HK-2 (cell line): Measurements from ENCODE around the gene ATP2B1.

Experiments
- DNase-seq: peaks from one replicate; pipeline ENCODE4 v3.0.0-alpha.2; 2018; ENCODE audit not compliant: unreplicated experiment

Gene ATP2B1

DNA sequence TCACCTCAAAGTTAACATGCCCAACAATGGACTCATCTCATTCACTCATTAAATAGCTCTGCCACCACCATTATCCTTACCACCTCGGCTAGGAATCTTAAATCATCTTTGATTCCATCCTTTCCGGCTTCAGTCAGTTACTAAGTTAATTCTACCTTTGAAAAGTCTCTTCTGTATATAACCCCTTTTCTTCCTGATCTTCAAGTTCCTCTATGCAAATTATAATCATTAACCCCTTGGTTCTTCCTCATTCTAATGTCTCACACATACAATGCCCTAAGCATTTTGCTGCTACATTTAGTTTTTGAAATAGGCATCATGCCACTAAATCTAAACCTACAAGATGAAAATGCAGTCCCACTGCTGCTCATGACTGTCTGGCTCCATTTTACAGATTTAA is 51.6 kb downstream of the ATP2B1 start:
- DNase-seq: no peak

DNA sequence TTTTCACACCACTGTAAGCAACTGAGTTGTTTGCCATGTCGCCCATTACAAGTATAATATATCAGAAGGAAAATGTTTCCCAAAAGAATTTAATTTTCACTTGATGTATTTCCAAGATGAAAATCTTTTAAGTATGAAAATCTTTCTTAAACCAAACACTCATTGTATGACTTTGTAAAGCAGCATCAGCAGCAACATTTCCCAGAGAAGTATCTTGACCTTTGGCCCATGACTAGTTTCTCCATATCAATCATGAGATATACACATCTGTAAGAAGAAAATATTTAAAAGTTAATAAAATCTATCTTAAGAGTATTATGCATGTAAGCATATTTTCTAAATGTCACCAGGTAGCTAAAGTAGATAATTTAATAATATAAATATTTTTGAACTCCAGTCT is 52.8 kb downstream of the ATP2B1 start:
- no peak for DNase-seq

DNA sequence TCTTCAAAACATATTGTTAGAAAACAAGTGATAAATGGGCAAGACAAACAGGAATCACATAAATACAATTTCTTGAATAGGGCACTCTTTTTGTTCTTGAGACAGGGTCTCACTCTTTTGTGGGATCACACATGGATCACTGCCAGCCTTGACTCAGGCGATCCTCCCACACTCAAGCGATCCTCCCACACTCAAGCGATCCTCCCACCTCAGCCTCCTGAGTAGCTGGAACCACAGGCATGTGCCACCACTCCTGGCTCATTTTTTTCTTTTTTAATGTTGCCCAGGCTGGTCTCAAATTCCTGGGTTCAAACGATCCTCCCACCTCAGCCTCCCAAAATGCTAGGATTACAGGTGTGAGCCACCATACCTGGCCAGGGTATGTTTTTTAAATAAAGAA is 57.4 kb downstream of the ATP2B1 start:
- DNase-seq: no peak

DNA sequence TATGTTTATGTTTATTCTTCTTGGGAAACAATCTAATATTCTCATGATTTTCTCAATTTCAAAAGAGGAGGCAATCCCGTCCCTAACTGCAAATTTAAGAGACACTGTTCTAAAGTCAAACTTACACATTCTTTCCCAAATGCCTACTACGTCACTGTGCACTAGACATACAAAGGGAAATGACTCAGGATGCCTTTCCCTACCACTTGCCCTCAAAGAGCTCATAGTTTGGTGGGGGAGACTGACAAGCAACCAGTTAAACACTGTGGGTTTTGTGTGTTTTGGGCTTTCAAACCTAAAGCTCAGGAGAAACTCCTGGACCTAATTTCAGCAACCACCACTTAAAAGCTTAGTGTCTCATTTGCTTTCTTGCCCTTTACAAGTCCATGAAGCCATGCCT is 58.4 kb downstream of the ATP2B1 start:
- no peak for DNase-seq

DNA sequence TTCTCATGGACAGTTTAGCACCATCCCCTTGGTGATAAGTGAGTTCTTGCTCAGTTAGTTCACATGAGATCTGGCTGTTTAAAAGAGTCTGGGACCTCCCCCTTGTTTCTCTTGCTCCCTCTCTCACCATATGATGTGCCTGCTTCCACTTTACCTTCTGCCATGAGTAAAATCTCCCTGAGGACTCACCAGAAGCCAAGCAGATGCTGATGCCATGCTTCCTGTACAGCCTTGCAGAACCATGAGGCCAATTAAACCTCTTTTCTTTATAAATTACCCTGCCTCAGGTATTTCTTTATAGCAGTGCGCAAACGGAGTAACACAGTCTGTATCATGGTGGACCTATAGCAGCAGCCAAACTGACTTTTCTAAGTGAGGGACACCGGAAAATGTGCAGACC is 58.8 kb downstream of the ATP2B1 start:
- no peak for DNase-seq

DNA sequence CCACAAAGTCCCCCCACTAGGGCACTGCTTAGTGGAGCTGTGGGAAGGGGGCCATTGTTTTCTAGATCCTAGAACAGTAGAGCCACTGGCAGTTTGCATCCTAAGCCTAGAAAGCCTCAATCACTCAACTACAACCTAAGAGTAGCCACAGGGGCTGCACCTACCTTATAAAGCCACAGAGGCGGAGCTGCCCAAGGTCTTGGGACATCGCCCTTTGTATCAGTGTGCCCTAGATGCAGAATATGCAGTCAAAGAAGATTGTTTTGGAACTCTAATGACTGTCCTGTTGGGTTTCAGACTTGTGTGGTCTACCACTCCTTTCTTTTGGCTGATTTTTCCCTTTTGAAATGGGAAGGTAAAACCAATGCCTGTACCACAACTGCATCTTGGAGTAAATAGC is 59.5 kb downstream of the ATP2B1 start:
- no peak for DNase-seq

DNA sequence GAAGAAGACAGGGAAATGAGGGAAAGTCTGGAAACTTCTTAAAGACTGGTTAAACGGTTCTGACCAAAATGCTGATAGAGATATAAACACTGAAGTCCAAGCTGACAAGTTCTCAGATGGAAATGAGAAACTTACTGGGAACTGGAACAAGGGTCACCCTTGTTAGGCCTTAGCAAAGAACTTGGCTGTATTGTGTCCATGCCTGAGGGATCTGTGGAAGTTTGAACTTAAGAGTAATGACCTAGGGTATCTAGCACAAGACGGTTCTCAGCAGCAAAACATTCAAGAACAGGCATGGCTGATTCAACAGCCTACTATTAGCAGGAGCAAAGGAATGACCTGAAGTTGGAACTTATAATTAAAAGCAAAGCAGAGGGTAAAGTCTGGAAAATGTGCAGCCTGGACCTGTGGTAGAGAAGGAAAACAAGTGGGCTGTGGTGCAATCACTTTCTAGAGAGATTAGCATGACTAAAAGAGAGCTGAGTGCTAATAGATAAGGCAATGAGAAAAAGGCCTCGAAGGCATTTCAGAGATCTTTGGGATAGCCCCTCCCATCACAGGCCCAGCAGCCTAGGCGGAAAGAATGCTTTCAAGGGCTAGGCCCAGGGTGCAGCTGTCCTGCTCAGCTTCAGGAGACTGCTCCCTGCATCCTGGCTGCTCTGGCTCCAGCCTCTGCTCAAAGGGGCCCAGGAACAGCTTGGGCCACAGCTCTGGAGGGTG is 60.3 kb downstream of the ATP2B1 start:
- DNase-seq: no peak

DNA sequence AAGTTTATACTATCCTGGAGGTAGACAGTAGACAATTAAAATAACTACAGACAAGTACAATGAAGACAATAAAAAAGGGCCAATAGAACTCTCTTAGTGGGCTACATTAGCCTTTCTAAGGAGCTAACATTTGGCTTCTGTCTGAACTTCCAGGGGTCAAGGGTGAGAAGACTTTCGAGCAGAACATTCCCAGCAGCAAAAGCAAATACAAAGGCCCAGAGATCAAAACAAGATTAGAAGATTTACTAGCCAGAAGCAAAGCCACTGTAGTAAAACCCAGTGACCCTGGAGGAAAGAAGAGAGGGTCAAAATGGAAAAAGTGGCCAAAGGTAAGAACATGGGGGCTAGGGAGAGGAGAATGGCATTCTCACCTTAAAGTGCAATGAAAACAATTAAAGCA is 63.2 kb downstream of the ATP2B1 start:
- no peak for DNase-seq

DNA sequence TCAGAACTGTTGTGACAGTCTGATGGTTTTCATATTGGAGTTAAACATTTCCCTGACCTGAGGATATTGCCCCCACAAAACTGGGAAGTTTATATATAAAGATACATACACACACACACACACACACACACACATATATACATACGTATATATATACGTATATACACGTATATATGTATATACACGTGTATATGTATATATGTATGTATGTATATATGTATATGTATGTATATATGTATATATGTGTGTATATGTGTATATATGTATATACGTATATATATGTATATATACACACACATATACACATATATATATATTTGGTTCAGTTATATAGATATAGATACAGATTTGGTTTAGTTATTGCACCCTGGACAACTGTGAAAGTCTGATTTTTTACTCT is 65.7 kb downstream of the ATP2B1 start:
- no peak for DNase-seq

DNA sequence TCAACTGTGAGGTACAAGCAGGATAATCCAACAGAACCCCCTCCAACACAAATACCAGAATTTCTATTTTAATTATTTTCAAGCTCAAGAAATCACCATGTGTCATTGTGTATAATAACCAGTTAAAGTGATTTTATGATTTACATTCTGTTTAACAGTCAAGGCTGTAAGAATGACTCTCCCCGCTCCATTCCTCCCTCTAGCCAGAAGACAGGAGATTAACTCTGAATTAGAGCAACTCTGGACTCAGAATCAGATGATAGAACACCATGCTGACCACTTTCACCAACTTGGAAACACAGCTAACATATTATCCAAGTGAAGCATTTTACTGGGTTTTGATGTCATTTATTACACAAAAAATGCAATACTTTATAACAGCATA is 71.9 kb downstream of the ATP2B1 start:
- no peak for DNase-seq

DNA sequence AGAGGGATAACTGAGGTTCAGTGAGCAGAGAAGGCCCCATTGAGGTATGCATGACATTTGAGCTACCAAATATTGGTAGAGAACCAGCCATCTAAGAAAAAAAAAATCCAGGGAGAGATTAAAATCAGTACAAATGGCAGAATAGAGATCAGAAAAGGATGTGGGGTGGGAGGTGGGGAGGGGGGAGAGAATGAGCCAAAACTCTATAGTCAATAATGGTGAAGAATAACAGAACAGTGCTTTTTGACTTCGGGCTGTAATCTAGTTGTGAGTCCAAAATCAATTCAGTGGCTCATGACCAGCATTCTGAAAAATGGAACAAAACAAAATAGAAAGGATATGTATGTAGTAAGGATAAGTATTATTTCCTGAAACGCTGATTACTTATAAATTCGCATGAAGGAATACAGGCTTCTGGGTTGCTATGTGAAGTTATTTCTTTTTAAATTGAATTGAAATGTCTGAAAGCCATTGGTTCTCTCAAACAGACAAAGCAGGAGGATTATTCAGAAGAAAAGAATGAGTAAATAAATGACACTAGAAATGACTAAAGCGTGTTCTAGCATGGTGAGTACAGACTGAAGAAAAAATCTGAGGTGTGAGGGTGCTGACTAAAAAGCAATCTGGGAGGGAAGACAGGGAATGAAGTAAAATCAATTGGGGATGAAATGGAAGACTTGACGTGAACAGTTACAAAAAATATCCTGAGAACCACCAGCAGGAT is 72.4 kb downstream of the ATP2B1 start:
- DNase-seq: no peak

DNA sequence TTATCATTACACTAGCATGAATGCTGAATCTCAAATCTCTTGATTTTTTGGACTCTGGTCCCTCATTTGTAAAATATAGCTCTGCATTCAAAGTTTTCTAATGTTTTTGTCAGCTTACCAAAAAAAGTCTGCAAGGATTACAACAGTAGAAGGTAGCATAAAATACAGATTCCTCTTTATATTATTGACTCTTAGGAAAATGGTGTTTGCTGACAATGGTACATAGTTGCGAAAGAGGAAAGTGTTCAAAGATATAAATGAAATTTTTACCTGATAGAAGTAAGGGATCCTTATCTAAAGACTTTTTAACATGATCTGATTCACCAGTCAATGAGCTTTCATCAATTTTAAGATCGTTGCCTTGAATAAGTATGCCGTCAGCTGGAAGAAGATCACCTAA is 74.1 kb downstream of the ATP2B1 start:
- DNase-seq: no peak

DNA sequence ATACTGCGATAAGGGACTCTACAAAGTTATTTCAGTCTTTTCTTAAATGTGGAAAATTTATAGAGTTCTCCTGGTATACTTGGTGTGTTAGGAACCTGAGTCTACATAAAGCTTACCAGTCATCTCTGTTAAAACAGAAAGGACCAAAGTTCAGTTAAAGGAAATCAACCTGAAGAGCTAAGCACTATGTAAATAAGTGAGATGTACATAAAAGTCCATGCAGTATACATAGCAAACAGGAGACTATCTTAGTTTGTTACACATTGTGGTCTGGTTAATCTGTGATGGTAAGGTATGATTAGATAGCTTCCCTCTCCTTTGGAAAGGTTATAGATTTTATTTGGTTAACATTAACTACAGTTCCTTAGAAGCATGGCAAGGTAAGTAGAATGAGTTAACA is 75.9 kb downstream of the ATP2B1 start:
- no peak for DNase-seq

DNA sequence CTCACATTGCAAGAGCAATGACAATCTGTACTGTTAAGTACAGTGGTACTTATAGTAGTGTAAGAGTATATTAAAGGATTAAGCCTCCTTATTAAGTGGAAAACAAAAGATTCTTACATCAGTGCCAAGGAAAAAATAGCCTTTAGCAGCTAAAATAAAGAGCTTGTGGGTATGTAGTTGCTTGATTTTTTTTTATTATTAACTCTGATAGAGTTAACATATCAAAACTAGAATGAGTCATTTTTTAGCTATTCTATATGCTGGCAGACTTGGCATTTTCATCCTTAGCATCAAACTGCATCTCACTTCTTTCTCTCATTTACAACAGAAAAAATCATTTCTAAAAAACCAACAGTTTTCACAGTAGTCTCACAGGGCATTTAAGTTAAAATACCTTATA is 86.5 kb downstream of the ATP2B1 start:
- no peak for DNase-seq

DNA sequence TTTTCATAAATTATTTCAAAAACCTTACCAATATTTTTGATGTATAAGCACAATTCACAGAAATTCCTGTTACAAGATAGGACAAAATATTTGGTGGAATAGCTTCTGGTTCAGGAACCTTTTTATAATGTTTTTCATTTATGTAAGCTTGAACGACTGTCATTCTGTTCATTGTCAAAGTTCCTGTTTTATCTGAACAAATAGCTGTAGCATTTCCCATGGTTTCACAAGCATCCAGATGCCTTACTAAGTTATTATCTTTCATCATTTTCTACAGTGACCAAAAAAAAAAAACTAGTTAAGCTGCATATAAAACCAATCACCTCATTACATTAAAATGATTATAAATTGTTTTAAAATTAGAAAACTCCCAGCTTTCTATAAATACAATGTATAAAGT is 87.1 kb downstream of the ATP2B1 start:
- DNase-seq: no peak

DNA sequence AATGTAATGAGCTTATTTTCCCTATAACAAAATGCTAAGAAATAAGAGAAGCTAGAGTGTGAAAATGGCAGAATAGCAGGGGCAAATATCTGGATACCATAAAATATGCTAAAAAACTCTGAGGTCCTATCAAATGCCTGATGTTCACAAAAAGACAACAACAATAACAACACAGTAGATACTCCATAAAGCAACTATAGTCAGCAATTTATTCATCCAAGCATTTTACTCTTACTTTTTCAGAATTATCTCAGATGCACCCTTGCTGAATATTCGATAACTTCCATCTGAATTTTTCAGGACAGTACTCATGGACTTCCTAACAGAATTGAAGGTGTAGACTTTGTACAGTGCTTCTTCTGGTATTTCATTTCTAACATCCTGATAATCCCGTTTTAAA is 88.9 kb downstream of the ATP2B1 start:
- no peak for DNase-seq

DNA sequence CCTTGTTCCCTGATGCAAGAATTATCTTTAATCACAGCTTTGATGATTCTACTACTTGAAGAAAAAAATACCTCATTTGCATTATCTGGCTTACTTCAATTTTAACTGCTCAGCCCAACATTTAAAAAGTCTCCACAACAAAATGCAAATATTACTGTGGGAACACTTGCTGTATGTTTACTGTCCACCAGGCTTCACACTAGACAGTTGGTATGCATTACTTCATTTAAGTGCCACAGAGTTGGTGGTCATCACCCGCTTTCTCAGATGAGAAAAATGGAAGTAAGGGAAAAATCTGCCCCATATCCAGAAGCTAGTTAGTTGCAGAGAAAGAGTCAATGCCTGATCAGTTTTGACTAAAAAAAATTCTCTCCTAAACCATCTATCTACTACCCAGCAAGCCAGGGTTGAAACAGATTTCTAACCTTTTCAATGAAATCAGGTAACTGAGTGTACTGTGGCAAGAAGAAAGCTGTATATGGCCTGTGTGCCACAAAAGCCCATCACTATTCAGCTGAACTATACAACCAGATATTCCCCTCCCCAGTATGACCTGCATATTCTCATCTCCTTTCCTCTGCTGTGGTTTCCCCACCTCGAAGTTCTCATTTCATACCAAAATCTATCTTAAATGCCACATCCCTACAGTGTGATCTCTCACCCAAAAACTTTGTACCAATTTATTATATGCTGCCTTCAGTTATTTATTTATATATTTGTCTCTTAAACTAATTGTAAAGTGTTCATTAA is 90.3 kb downstream of the ATP2B1 start:
- DNase-seq: no peak

DNA sequence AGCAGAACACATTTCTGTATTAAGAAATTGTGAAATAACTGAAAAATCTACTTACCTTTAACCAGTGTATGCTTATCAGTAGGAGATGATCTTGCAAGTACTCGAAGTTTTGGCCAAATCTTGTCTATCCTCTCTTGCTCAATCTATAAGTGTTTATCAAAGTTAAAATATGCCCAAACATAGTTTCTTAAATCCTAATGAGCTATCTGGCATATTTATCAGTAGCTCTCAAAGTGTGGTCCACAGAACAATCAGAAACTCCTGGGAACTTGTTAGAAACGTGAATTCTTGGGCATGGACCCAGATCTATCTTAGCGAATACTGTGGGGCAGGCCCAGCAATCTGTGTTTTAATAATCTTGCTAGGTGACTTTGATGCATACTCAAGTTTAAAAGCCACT is 98.3 kb downstream of the ATP2B1 start:
- no peak for DNase-seq

DNA sequence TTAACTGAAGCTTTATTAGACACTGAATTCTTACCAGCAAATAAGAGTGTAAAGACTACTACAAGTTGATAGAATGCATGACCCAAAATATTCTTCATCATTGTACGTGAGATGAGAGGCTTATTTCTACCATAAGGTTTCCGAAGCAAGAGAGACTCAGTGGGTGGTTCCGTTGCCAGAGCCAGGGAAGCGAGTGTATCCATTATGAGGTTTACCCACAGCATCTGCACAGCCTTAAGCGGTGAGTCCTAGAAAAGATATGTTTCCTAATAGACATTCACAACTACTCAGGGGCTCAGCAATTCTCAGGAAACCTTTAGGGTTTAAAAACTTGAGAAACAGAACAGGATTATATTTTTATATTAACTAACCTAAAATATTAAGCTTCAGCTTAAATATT is 105.0 kb downstream of the ATP2B1 start:
- no peak for DNase-seq

DNA sequence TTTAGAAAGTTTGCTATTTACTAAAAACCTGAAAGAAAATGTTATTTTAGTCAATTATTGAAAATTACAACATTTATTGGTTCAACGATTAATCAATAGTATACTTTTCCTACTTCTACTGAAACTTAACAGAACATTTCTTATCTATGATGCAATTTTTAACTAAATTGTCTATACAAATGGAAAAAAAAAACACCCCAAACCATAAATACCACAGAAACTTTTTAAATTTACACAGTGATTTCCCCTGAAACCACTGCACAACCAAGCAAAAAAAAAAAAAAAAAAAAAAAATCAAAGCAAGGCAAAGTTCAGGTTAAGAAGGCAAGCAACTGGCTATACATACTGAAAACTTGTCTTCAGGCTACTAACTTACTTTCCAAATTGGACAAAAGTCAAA is 110.9 kb downstream of the ATP2B1 start:
- DNase-seq: no peak

DNA sequence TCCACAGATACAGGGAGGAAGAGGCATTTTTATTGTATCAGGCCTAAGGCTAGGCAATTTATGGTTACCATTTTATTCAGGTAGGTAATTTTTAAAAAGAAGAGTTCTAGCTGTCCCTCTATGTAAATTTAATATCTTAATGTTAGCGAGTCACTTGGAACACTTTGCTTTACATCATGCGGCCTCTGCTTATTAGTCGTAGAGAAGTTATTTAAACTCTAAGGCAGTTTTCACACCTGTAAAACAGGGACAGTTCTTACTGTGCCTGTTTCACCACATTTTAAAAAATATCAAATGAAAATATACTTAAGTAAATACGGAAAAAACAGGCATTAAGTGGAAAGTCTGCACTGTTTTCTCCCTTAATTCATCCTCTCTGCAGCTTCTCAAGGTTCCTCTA is 111.4 kb downstream of the ATP2B1 start:
- DNase-seq: no peak

DNA sequence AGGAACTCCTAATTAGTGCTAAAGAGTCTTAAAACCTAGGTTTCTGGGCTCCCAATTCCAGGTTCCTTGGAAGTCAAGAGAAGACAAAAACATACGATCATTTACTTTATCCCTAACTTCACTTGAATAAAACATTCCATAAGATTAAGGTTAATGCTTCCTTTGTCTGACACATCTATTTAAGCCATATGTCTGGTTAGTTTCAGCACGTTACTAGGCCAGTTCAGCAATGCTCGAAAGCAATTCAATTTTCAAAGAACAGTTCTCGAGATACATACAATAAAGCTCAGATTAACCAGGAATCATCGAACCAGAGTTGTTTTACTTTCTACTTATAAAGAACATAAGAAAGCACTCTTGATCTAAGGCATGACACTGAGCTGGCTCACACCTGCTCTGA is 114.8 kb downstream of the ATP2B1 start:
- DNase-seq: no peak

DNA sequence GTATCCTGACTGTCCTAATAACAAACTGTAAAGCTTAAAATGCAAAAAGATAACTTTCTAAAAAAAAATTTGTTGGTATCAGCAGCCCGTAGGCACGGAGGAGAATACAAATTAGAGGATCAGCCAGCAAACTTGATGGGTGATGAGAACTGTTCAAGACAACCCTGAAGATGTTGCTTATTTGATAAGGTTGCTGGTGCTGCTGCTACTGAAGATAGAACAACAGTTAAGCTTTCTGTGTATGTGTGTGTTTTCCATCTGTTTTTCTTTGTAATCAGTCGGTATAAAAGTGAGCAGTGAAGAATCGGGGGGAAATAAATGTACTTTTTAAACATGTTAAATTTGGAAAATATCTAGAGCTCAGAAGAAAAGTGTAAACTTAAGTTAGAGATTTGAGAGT is 115.4 kb downstream of the ATP2B1 start:
- no peak for DNase-seq
